BJ (cell line): Measurements from ENCODE around the gene DNAJC5. TPM values are rescaled to one million over a fixed set of nuclear protein-coding genes. Genes with fewer than 3 reads are reported as not detected.

Experiments used
- CTCF ChIA-PET: fragments of 350-600 bp; formaldehyde crosslinking; extraction: SDS; loops from one replicate; lab custom pipeline; 2021; ENCODE audit warnings: antibody characterized with exemption, inconsistent platforms; lab: Yijun Ruan, JAX
- POLR2A ChIA-PET: fragments of 300-600 bp; sonication (Branson Sonifier 250); formaldehyde crosslinking; extraction: SDS; loops from one replicate; lab custom pipeline; 2021; ENCODE audit warnings: antibody characterized with exemption; lab: Charles Lee
- DNase-seq: peaks from one replicate; pipeline ENCODE4 v3.0.0-alpha.2; 2011; ENCODE audit warnings: low read depth
- H3K27me3 ChIP-seq: 2 replicates; pipeline ENCODE4 v1.6.0; 2011; ENCODE audit warnings: low read length; ENCODE audit not compliant: control insufficient read depth, insufficient read depth
- H3K36me3 ChIP-seq: 2 replicates; pipeline ENCODE4 v1.5.1; 2011; ENCODE audit warnings: low read length; ENCODE audit not compliant: control insufficient read depth, insufficient read depth
- H3K4me3 ChIP-seq: 2 replicates; pipeline ENCODE4 v1.5.1; 2011; ENCODE audit warnings: low read depth, mild to moderate bottlenecking, control low read depth, low read length
- CTCF ChIP-seq: IDR thresholded peaks from 2 replicates; pipeline ENCODE4 v1.5.1; 2011; ENCODE audit warnings: low read depth, mild to moderate bottlenecking, control low read depth, inconsistent platforms, low read length, moderate library complexity; ENCODE audit not compliant: insufficient read depth
- polyA plus RNA-seq: library from polyadenylated mRNA; depleted of rRNA; stranded (reverse); fragments of >200 nt; gene quantifications from 2 replicates; pipeline ENCODE4 v1.2.3, GENCODE V29; 2011

The DNAJC5 gene
- polyA plus RNA-seq, 1 experiment, result 45.6 TPM

GRCh38 chr20:63935447-63935846 is 40.5 kb downstream of the DNAJC5 start:
- ChIA-PET CTCF (interaction anchor here (1.9 kb wide), 1 partner anchor 39 kb away, joined by 8 read pairs; no protein-coding TSS in a partner anchor), POLR2A (no interaction called here)
- DNase-seq, result no peak
- TF ChIP-seq CTCF, result no peak
- Histone ChIP-seq H3K27me3 (no peaks in the 10 kb centered on the region), H3K36me3 (peaks cover 39% of the 10 kb centered on the region), H3K4me3 (no peak overlapping the region)

- ChIA-PET POLR2A (no interaction called here), CTCF (no interaction called here)
- DNase-seq, result no peak
- Histone ChIP-seq H3K4me3 (no peak overlapping the region), H3K36me3 (peaks cover 31% of the 10 kb centered on the region), H3K27me3 (no peaks in the 10 kb centered on the region)
- no peak for TF ChIP-seq CTCF
These were observed 42.7 kb downstream of the DNAJC5 start for GRCh38 chr20:63937596-63937995.

GRCh38 chr20:63939061-63939935 is 44.4 kb downstream of the DNAJC5 start:
- Histone ChIP-seq H3K4me3 (no peak overlapping the region), H3K27me3 (no peaks in the 10 kb centered on the region), H3K36me3 (peaks cover 45% of the 10 kb centered on the region)
- POLR2A ChIA-PET, result no interaction called here
- DNase-seq, result no peak
- CTCF ChIA-PET, result no interaction called here
- TF ChIP-seq CTCF, result no peak

GRCh38 chr20:63940071-63940471 is 45.1 kb downstream of the DNAJC5 start:
- Histone ChIP-seq H3K27me3 (no peaks in the 10 kb centered on the region), H3K4me3 (no peak overlapping the region), H3K36me3 (peaks cover 48% of the 10 kb centered on the region)
- no peak for DNase-seq
- TF ChIP-seq CTCF, result no peak
- POLR2A ChIA-PET, result no interaction called here
- CTCF ChIA-PET, result interaction anchor here (0.7 kb wide), 1 partner anchor 43 kb away, joined by 3 read pairs; no protein-coding TSS in a partner anchor

GRCh38 chr20:63940472-63941266 is 45.7 kb downstream of the DNAJC5 start:
- CTCF ChIA-PET, result interaction anchor here (0.7 kb wide), 1 partner anchor 44 kb away, joined by 3 read pairs; no protein-coding TSS in a partner anchor
- POLR2A ChIA-PET, result no interaction called here

More at GRCh38 chr20:63940472-63941266, 45.7 kb downstream of the DNAJC5 start:
- no peak for DNase-seq
- Histone ChIP-seq H3K4me3 (no peak overlapping the region), H3K27me3 (no peaks in the 10 kb centered on the region), H3K36me3 (peaks cover 50% of the 10 kb centered on the region)
- TF ChIP-seq CTCF, result no peak
